Adrenal gland (tissue), 12 donors: ENCODE measurements around the gene RHOT1. TPM values are rescaled to one million over a fixed set of nuclear protein-coding genes. Genes with fewer than 3 reads are reported as not detected.

Experiments used
- DNase-seq, 7 donors: peaks; one replicate each; pipeline ENCODE4 v3.0.0-alpha.2; 2019 to 2020
- H3K27ac ChIP-seq, 5 donors: fragments of 200-600 bp; sonication (generic) in 4 of 5; 1 replicate in 3 of 5; 2 replicates in 2 of 5; pipeline versions ENCODE4 v1.5.1 to v1.8.0; 2016 to 2020; ENCODE audit warnings: mild to moderate bottlenecking in 1 of 5
- H3K27me3 ChIP-seq: fragments of 200-600 bp; 2 replicates; pipeline ENCODE4 v1.8.0; 2021
- H3K36me3 ChIP-seq, 2 donors: fragments of 200-600 bp; replicated peaks in 1 of 2; 1 replicate in 1 of 2; 2 replicates in 1 of 2; pipeline versions ENCODE4 v1.5.1 to v1.8.0; 2018 to 2022
- H3K4me1 ChIP-seq, 2 donors: fragments of 200-600 bp; replicated peaks in 1 of 2; 1 replicate in 1 of 2; 2 replicates in 1 of 2; pipeline versions ENCODE4 v1.5.1 to v1.8.0; 2018 to 2021
- H3K4me3 ChIP-seq, 4 donors: fragments of 200-600 bp; sonication (generic) in 3 of 4; one replicate each; pipeline ENCODE4 v1.5.1; 2016 to 2018
- H3K9me3 ChIP-seq, 3 donors: fragments of 200-600 bp; sonication (generic) in 1 of 3; replicated peaks in 1 of 3; 1 replicate in 2 of 3; 2 replicates in 1 of 3; pipeline versions ENCODE4 v1.5.1 to v1.8.0; 2016 to 2021
- CTCF ChIP-seq, 6 experiments: fragments of 450-650 bp in 4 of 6; fragments of 200-600 bp in 2 of 6; sonication (generic) in 1 of 6; IDR thresholded peaks; 1 replicate in 5 of 6; 2 replicates in 1 of 6; pipeline versions ENCODE4 v1.5.1 to v1.8.0; 2016 to 2021; ENCODE audit warnings: antibody characterized with exemption in 6 of 6, mild to moderate bottlenecking in 2 of 6, moderate library complexity in 1 of 6
- POLR2A ChIP-seq, 2 donors: fragments of 450-650 bp; IDR thresholded peaks; one replicate each; pipeline ENCODE4 v1.6.1; 2017; ENCODE audit warnings: antibody characterized with exemption in 2 of 2, mild to moderate bottlenecking in 2 of 2, moderate library complexity in 1 of 2
- WGBS, 4 donors: extraction: QIAGEN DNeasy Blood & Tissue Kit in 2 of 4; methylation state at CpG; one replicate each; pipeline versions ENCODE4 v1.1.5 to v1.1.7; 2013 to 2017; 5-methylcytosine and 5-hydroxymethylcytosine counted together
- intact Hi-C, 2 donors: fragments of 100-400 bp; cut with DNase I; formaldehyde crosslinking; loops; one replicate each; pipeline versions ENCODE4 v1.14.1 to v1.15.0; 2022 to 2023
- polyA plus RNA-seq, 3 donors: library from polyadenylated mRNA; stranded (reverse); fragments of 200-250 nt in 2 of 3; fragments of 350-450 nt in 1 of 3; fragmentation: Illumina TruSeq in 1 of 3; extraction: RNeasy Lipid Tissue Mini Kit (QIAGEN cat#74804) in 1 of 3; gene quantifications; one replicate each; pipeline ENCODE4 v1.2.3, GENCODE V29; 2013 to 2014
- total RNA-seq, 9 donors: library from RNA; depleted of rRNA in 4 of 9; stranded (reverse); fragments of >200 nt in 4 of 9; fragments of 120-200 nt in 1 of 9; fragmentation: NEBNext Ultra II Directional in 1 of 9; extraction: Animal tissue kit (Norgen Biotek cat#: 25700) in 1 of 9; gene quantifications; one replicate each; pipeline versions ENCODE4 v1.1.0 to v1.2.4, GENCODE V29; 2013 to 2023
- donor health status: healthy with polysubstance abuse.
- donor health status: Bipolar disorder and iron deficiency.
- donor health status: DM: yes; HTN: yes; CAD: no.
- donor health status: DM: no; HTN: no; CAD: no.
- donor health status: DM: no; HTN: no; CAD: no.
- donor health status: DM: yes; HTN: yes; CAD: no.

RHOT1 gene
- total and polyA plus RNA-seq, 12 donors, result 44.2 to 97.7 (median 66.4) TPM

GRCh38 chr17:32223703-32224102 lies 81.4 kb downstream of the RHOT1 start:
- TF ChIP-seq POLR2A (IDR thresholded peaks at IDR 0.05), result no peak
- TF ChIP-seq CTCF (IDR thresholded peaks at IDR 0.05), result no peak
- Histone ChIP-seq H3K27ac (no peak overlapping the region), H3K4me1 (peaks cover 0 to 8% of the 10 kb centered on the region in 2 donors), H3K9me3 (no peaks in the 10 kb centered on the region), H3K4me3 (no peak overlapping the region), H3K27me3 (no peaks in the 10 kb centered on the region), H3K36me3 (peaks cover 0 to 9% of the 10 kb centered on the region in 2 donors)
- no peak for DNase-seq
- intact Hi-C loops, result no loop called here
- 83 to 93% (median 90%) methylated on average over 3 of the region's 3 CpGs for WGBS, 4 donors

- no peak overlapping the region for H3K27ac ChIP-seq
- peaks cover 0 to 8% of the 10 kb centered on the region in 2 donors for H3K4me1 ChIP-seq
- no peak for TF ChIP-seq POLR2A (IDR thresholded peaks at IDR 0.05)
- no peak for TF ChIP-seq CTCF (IDR thresholded peaks at IDR 0.05)
- no peaks in the 10 kb centered on the region for H3K9me3 ChIP-seq
- 28 to 53% (median 41%) methylated on average over 3 of the region's 3 CpGs for WGBS, 4 donors
- no peak for DNase-seq
- H3K36me3 ChIP-seq, result peaks cover 0 to 9% of the 10 kb centered on the region in 2 donors
- H3K4me3 ChIP-seq, result no peak overlapping the region
- intact Hi-C loops, result no loop called here
- no peaks in the 10 kb centered on the region for H3K27me3 ChIP-seq
Measured at GRCh38 chr17:32226886-32227285, 84.6 kb downstream of the RHOT1 start.

- Histone ChIP-seq H3K4me1 (peaks cover 0 to 8% of the 10 kb centered on the region in 2 donors), H3K4me3 (no peak overlapping the region), H3K27me3 (no peaks in the 10 kb centered on the region), H3K36me3 (peaks cover 0 to 9% of the 10 kb centered on the region in 2 donors), H3K27ac (no peak overlapping the region), H3K9me3 (no peaks in the 10 kb centered on the region)
- 85 to 90% (median 87%) methylated on average over 9 of the region's 9 CpGs for WGBS, 4 donors
- no peak for DNase-seq
- no peak for TF ChIP-seq POLR2A (IDR thresholded peaks at IDR 0.05)
- no peak for TF ChIP-seq CTCF (IDR thresholded peaks at IDR 0.05)
- intact Hi-C loops, result no loop called here
Measured at GRCh38 chr17:32227910-32228309, 85.6 kb downstream of the RHOT1 start.

- no peaks in the 10 kb centered on the region for H3K4me1 ChIP-seq
- H3K27me3 ChIP-seq, result no peaks in the 10 kb centered on the region
- intact Hi-C loops, result no loop called here
- TF ChIP-seq POLR2A (IDR thresholded peaks at IDR 0.05) (no peak), CTCF (IDR thresholded peaks at IDR 0.05) (no peak)
- H3K4me3 ChIP-seq, result no peak overlapping the region
- no peak overlapping the region for H3K27ac ChIP-seq
- WGBS, 4 donors, result 94 to 98% (median 97%) methylated on average over 2 of the region's 2 CpGs
- no peak for DNase-seq
- H3K9me3 ChIP-seq, result no peaks in the 10 kb centered on the region
- H3K36me3 ChIP-seq, result no peaks in the 10 kb centered on the region
Measured at GRCh38 chr17:32235588-32235987, 93.3 kb downstream of the RHOT1 start.
